ENCODE measurements around the gene ANKRD39. TPM values are rescaled to one million over a fixed set of nuclear protein-coding genes. Genes with fewer than 3 reads are reported as not detected.

The ANKRD39 gene
- total RNA-seq, 1 donor from 2014 or later, result 3.7 TPM

GRCh38 chr2:96804986-96805385, 52.8 kb downstream of the ANKRD39 start:
- Histone ChIP-seq H3K9ac (ENCODE audit: low read depth in 1 of 3, low read length in 3 of 3) (no peak overlapping the region), H3K27me3 (ENCODE audit: control insufficient read depth in 3 of 3, insufficient read depth in 3 of 3, low read length in 3 of 3) (no peaks in the 10 kb centered on the region), H3K9me3 (ENCODE audit: control insufficient read depth in 3 of 3, low read length in 3 of 3) (no peaks in the 10 kb centered on the region), H3K4me1 (ENCODE audit: control insufficient read depth in 3 of 3, insufficient read depth in 3 of 3, low read length in 3 of 3) (peaks cover 8 to 12% (median 11%) of the 10 kb centered on the region in 3 donors), H3K27ac (ENCODE audit: low read depth, low read length) (no peak overlapping the region), H3K4me3 (ENCODE audit: low read length in 3 of 3) (no peak overlapping the region), H3K36me3 (ENCODE audit: control insufficient read depth in 3 of 3, insufficient read depth in 3 of 3, low read length in 3 of 3) (peaks cover 31 to 41% (median 38%) of the 10 kb centered on the region in 3 donors)

GRCh38 chr2:96802721-96803120, 55.1 kb downstream of the ANKRD39 start:
- peaks cover 8 to 20% (median 16%) of the 10 kb centered on the region in 3 donors for H3K4me1 ChIP-seq (ENCODE audit: control insufficient read depth in 3 of 3, insufficient read depth in 3 of 3, low read length in 3 of 3)
- H3K4me3 ChIP-seq (ENCODE audit: low read length in 3 of 3), result no peak overlapping the region
- H3K36me3 ChIP-seq (ENCODE audit: control insufficient read depth in 3 of 3, insufficient read depth in 3 of 3, low read length in 3 of 3), result peaks cover 37 to 50% (median 44%) of the 10 kb centered on the region in 3 donors
- no peaks in the 10 kb centered on the region for H3K27me3 ChIP-seq (ENCODE audit: control insufficient read depth in 3 of 3, insufficient read depth in 3 of 3, low read length in 3 of 3)
- no peak overlapping the region for H3K27ac ChIP-seq (ENCODE audit: low read depth, low read length)
- no peaks in the 10 kb centered on the region for H3K9me3 ChIP-seq (ENCODE audit: control insufficient read depth in 3 of 3, low read length in 3 of 3)
- H3K9ac ChIP-seq (ENCODE audit: low read depth in 1 of 3, low read length in 3 of 3), result no peak overlapping the region

GRCh38 chr2:96801786-96802595, 55.8 kb downstream of the ANKRD39 start:
- peaks cover 8 to 20% (median 16%) of the 10 kb centered on the region in 3 donors for H3K4me1 ChIP-seq (ENCODE audit: control insufficient read depth in 3 of 3, insufficient read depth in 3 of 3, low read length in 3 of 3)
- peaks cover 44 to 58% (median 50%) of the 10 kb centered on the region in 3 donors for H3K36me3 ChIP-seq (ENCODE audit: control insufficient read depth in 3 of 3, insufficient read depth in 3 of 3, low read length in 3 of 3)
- H3K27me3 ChIP-seq (ENCODE audit: control insufficient read depth in 3 of 3, insufficient read depth in 3 of 3, low read length in 3 of 3), result no peaks in the 10 kb centered on the region
- H3K9me3 ChIP-seq (ENCODE audit: control insufficient read depth in 3 of 3, low read length in 3 of 3), result no peaks in the 10 kb centered on the region
- H3K27ac ChIP-seq (ENCODE audit: low read depth, low read length), result no peak overlapping the region
- no peak overlapping the region for H3K9ac ChIP-seq (ENCODE audit: low read depth in 1 of 3, low read length in 3 of 3)
- no peak overlapping the region for H3K4me3 ChIP-seq (ENCODE audit: low read length in 3 of 3)

GRCh38 chr2:96801005-96801785, 56.6 kb downstream of the ANKRD39 start:
- Histone ChIP-seq H3K4me1 (ENCODE audit: control insufficient read depth in 3 of 3, insufficient read depth in 3 of 3, low read length in 3 of 3) (peaks cover 8 to 20% (median 16%) of the 10 kb centered on the region in 3 donors), H3K4me3 (ENCODE audit: low read length in 3 of 3) (peak overlapping the region in 1 of 3 donors; percentile 22), H3K9me3 (ENCODE audit: control insufficient read depth in 3 of 3, low read length in 3 of 3) (no peaks in the 10 kb centered on the region), H3K27me3 (ENCODE audit: control insufficient read depth in 3 of 3, insufficient read depth in 3 of 3, low read length in 3 of 3) (no peaks in the 10 kb centered on the region), H3K36me3 (ENCODE audit: control insufficient read depth in 3 of 3, insufficient read depth in 3 of 3, low read length in 3 of 3) (peaks cover 47 to 57% (median 53%) of the 10 kb centered on the region in 3 donors), H3K9ac (ENCODE audit: low read depth in 1 of 3, low read length in 3 of 3) (peak overlapping the region in 1 of 3 donors; percentile 74), H3K27ac (ENCODE audit: low read depth, low read length) (peak overlapping the region; percentile 71)

GRCh38 chr2:96800061-96801004, 57.5 kb downstream of the ANKRD39 start:
- H3K36me3 ChIP-seq (ENCODE audit: control insufficient read depth in 3 of 3, insufficient read depth in 3 of 3, low read length in 3 of 3), result peaks cover 47 to 57% (median 53%) of the 10 kb centered on the region in 3 donors
- no peaks in the 10 kb centered on the region for H3K27me3 ChIP-seq (ENCODE audit: control insufficient read depth in 3 of 3, insufficient read depth in 3 of 3, low read length in 3 of 3)
- peaks cover 8 to 20% (median 16%) of the 10 kb centered on the region in 3 donors for H3K4me1 ChIP-seq (ENCODE audit: control insufficient read depth in 3 of 3, insufficient read depth in 3 of 3, low read length in 3 of 3)
- H3K27ac ChIP-seq (ENCODE audit: low read depth, low read length), result peak overlapping the region; percentile 71
- no peaks in the 10 kb centered on the region for H3K9me3 ChIP-seq (ENCODE audit: control insufficient read depth in 3 of 3, low read length in 3 of 3)
- H3K4me3 ChIP-seq (ENCODE audit: low read length in 3 of 3), result peak overlapping the region in 1 of 3 donors; percentile 22
- H3K9ac ChIP-seq (ENCODE audit: low read depth in 1 of 3, low read length in 3 of 3), result peak overlapping the region in 2 of 3 donors; percentile 19 to 74

- H3K27me3 ChIP-seq (ENCODE audit: control insufficient read depth in 3 of 3, insufficient read depth in 3 of 3, low read length in 3 of 3), result no peaks in the 10 kb centered on the region
- H3K36me3 ChIP-seq (ENCODE audit: control insufficient read depth in 3 of 3, insufficient read depth in 3 of 3, low read length in 3 of 3), result peaks cover 47 to 57% (median 53%) of the 10 kb centered on the region in 3 donors
- no peaks in the 10 kb centered on the region for H3K9me3 ChIP-seq (ENCODE audit: control insufficient read depth in 3 of 3, low read length in 3 of 3)
- no peak overlapping the region for H3K9ac ChIP-seq (ENCODE audit: low read depth in 1 of 3, low read length in 3 of 3)
- no peak overlapping the region for H3K27ac ChIP-seq (ENCODE audit: low read depth, low read length)
- H3K4me3 ChIP-seq (ENCODE audit: low read length in 3 of 3), result no peak overlapping the region
- H3K4me1 ChIP-seq (ENCODE audit: control insufficient read depth in 3 of 3, insufficient read depth in 3 of 3, low read length in 3 of 3), result peaks cover 8 to 21% (median 16%) of the 10 kb centered on the region in 3 donors
These were observed 58.2 kb downstream of the ANKRD39 start for GRCh38 chr2:96799623-96799935.

- Histone ChIP-seq H3K4me1 (ENCODE audit: control insufficient read depth in 3 of 3, insufficient read depth in 3 of 3, low read length in 3 of 3) (peaks cover 8 to 26% (median 18%) of the 10 kb centered on the region in 3 donors), H3K4me3 (ENCODE audit: low read length in 3 of 3) (no peak overlapping the region), H3K9ac (ENCODE audit: low read depth in 1 of 3, low read length in 3 of 3) (peak overlapping the region in 1 of 3 donors; percentile 8), H3K9me3 (ENCODE audit: control insufficient read depth in 3 of 3, low read length in 3 of 3) (no peaks in the 10 kb centered on the region), H3K36me3 (ENCODE audit: control insufficient read depth in 3 of 3, insufficient read depth in 3 of 3, low read length in 3 of 3) (peaks cover 47 to 57% (median 53%) of the 10 kb centered on the region in 3 donors), H3K27me3 (ENCODE audit: control insufficient read depth in 3 of 3, insufficient read depth in 3 of 3, low read length in 3 of 3) (no peaks in the 10 kb centered on the region), H3K27ac (ENCODE audit: low read depth, low read length) (no peak overlapping the region)
These were observed 58.8 kb downstream of the ANKRD39 start for GRCh38 chr2:96798733-96799622.

Data from skeletal muscle tissue (tissue), 4 donors.